ENCODE results near the gene ECPAS. TPM values are rescaled to one million over a fixed set of nuclear protein-coding genes. Genes with fewer than 3 reads are reported as not detected.

Gene ECPAS
- total RNA-seq, 1 donor from 2014 or later, result 89.7 TPM

Other genes starting within 250 kb of the ECPAS start
- not detected in 2 replicates for gene OR2K2, start 154.2 kb downstream of the ECPAS start, total RNA-seq
- gene ZNF483, start 40.8 kb upstream of the ECPAS start, total RNA-seq, result 1.8 and 2.5 TPM in 2 replicates
- gene PTGR1, start 115.3 kb upstream of the ECPAS start, total RNA-seq, result 36.9 and 43.5 TPM in 2 replicates
- gene DNAJC25, start 147.0 kb upstream of the ECPAS start, total RNA-seq, result 11.6 and 12.2 TPM in 2 replicates
- gene GNG10, start 177.2 kb upstream of the ECPAS start, total RNA-seq, result 29.4 and 29.6 TPM in 2 replicates

All from astrocyte (in vitro differentiated cells and primary cell).